ENCODE data around the gene FBXO41. TPM values are rescaled to one million over a fixed set of nuclear protein-coding genes. Genes with fewer than 3 reads are reported as not detected.
A peak's percentile ranks its signal among the peaks of the same experiment; 100 is the strongest.

FBXO41 gene
- total and polyA plus RNA-seq, 10 of the 15 experiments (the other 5 are each of a cell fraction or from before 2014, with no cell fraction given) = 1.9 to 38.9 (median 11.3) TPM

DNA sequence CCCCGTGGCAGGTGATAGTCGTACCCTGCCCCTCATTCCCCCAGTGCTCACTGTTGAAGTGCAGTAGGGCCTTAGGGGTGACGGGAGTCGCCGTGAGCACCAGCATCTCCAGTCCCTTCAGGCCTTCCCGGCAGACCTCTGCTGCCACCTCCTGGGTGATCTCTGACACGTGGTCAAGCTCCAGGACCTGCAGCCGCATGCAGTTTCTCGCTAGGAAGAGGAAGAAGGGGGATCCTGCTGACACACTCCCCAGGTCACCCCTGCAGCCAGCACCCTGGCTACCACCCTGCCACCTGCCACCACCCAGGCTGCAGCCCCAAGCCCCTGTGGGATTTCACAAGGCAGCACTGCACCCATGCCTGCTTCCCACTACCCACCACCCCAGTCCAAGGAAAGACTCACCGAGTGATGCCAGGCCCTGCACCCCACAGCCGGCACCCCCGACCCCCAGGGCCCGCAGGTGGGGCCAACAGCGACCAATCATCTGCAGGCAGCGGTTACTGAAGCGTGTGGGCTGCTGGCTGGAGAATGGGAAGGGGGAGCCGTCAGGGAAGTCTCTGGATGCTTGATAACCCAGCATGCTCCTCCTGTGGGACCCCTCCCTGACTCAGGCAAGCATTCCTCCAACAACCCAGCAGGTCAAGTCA, 23.8 kb downstream of the FBXO41 start:
- RAD21 ChIA-PET (ENCODE audit: unreplicated experiment) = no interaction called here
- Histone ChIP-seq H3K4me1 (ENCODE audit: control insufficient read depth, insufficient read depth, low read length) (no peaks in the 10 kb centered on the region), H3K36me3 (ENCODE audit: control insufficient read depth in 2 of 2, insufficient read depth in 2 of 2, low read length in 1 of 2) (peaks cover 10 to 22% of the 10 kb centered on the region in 2 experiments; a peak in 3 of 4 replicates), H3K27ac (ENCODE audit: control insufficient read depth, insufficient read depth) (no peak overlapping the region), H3K9ac (ENCODE audit: control insufficient read depth, insufficient read depth, low read length) (no peak overlapping the region), H2AFZ (ENCODE audit: control insufficient read depth, low read depth, low read length) (no peak overlapping the region), H3K9me3 (replicated peaks; ENCODE audit: control insufficient read depth, insufficient read depth, low read length) (no peaks in the 10 kb centered on the region), H3K79me2 (ENCODE audit: control insufficient read depth, insufficient read depth, low read length) (no peaks in the 10 kb centered on the region), H3K27me3 (replicated peaks in 1 of 2; ENCODE audit: control insufficient read depth in 2 of 2, insufficient read depth in 2 of 2, low read length in 1 of 2) (no peaks in the 10 kb centered on the region), H3K4me2 (ENCODE audit: control insufficient read depth, insufficient read depth) (no peak overlapping the region), H4K20me1 (ENCODE audit: control insufficient read depth, insufficient read depth) (no peaks in the 10 kb centered on the region), H3K4me3 (no peak overlapping the region)
- DNase-seq (ENCODE audit: low read depth, low spot score) (no peak), FAIRE-seq (no peak), ATAC-seq (peak; percentile 42)
- in situ Hi-C loops (cut with MboI) (no loop called here), intact Hi-C loops (cut with micrococcal nuclease; ENCODE audit: unreplicated experiment) (no loop called here)
- SMC1A ChIA-PET (ENCODE audit: uncharacterized antibody, unreplicated experiment) = no interaction called here
- CTCF ChIA-PET = no interaction called here
- BruUV-seq (replicated peaks) = no TSS peak
- TF ChIP-seq, protein P1, sequence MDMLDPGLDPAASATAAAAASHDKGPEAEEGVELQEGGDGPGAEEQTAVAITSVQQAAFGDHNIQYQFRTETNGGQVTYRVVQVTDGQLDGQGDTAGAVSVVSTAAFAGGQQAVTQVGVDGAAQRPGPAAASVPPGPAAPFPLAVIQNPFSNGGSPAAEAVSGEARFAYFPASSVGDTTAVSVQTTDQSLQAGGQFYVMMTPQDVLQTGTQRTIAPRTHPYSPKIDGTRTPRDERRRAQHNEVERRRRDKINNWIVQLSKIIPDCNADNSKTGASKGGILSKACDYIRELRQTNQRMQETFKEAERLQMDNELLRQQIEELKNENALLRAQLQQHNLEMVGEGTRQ (IDR thresholded peaks at IDR 0.05; ENCODE audit: borderline replicate concordance, low read depth, low read length) = no peak
- peak; percentile 15; the same call in 1 of the 2 replicates for TF ChIP-seq RAD21 (IDR thresholded peaks at IDR 0.05; ENCODE audit: insufficient read depth, low read depth, low read length)
- TF ChIP-seq, protein P2, sequence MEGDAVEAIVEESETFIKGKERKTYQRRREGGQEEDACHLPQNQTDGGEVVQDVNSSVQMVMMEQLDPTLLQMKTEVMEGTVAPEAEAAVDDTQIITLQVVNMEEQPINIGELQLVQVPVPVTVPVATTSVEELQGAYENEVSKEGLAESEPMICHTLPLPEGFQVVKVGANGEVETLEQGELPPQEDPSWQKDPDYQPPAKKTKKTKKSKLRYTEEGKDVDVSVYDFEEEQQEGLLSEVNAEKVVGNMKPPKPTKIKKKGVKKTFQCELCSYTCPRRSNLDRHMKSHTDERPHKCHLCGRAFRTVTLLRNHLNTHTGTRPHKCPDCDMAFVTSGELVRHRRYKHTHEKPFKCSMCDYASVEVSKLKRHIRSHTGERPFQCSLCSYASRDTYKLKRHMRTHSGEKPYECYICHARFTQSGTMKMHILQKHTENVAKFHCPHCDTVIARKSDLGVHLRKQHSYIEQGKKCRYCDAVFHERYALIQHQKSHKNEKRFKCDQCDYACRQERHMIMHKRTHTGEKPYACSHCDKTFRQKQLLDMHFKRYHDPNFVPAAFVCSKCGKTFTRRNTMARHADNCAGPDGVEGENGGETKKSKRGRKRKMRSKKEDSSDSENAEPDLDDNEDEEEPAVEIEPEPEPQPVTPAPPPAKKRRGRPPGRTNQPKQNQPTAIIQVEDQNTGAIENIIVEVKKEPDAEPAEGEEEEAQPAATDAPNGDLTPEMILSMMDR (IDR thresholded peaks at IDR 0.05 in 2 of 3, conservative IDR thresholded peaks at IDR 0.05 in 1 of 3; ENCODE audit: control insufficient read depth in 2 of 3, extremely low read depth in 1 of 3, insufficient read depth in 1 of 3, low read depth in 3 of 3, low read length in 3 of 3) = peak; percentile 9 to 27 (median 25); a peak in 2 of 6 replicates
- no peak for TF ChIP-seq BHLHE40 (IDR thresholded peaks at IDR 0.05; ENCODE audit: borderline replicate concordance in 1 of 2, low read depth in 2 of 2, low read length in 1 of 2)
- TF ChIP-seq ESRRA (IDR thresholded peaks at IDR 0.05; ENCODE audit: low read length) = no peak
- POLR2A ChIA-PET = no interaction called here
- 75% methylated on average over 16 of the region's 17 CpGs for WGBS (ENCODE audit: insufficient coverage, insufficient replicate concordance, low lambda C conversion rate, missing lambda C conversion rate)

Data from GM12878 (cell line).